ENCODE data around the gene UBR2.

GRCh38 chr6:42637681-42638080, 73.9 kb downstream of the UBR2 start:
- TF ChIP-seq CTCF (IDR thresholded peaks at IDR 0.05) (no peak), POLR2A (IDR thresholded peaks at IDR 0.05) (no peak), EP300 (IDR thresholded peaks at IDR 0.05) (no peak)

All from ovary (tissue), 3 donors.